PC-9 (cell line): ENCODE results near the gene CNGA2.

Source experiments
- EZH2 ChIP-seq: fragments of 200-600 bp; sonication (generic); IDR thresholded peaks from 2 replicates; pipeline ENCODE4 v1.8.0; 2017; ENCODE audit warnings: antibody characterized with exemption, low read depth
- TF ChIP-seq, protein P1 (sequence below): fragments of 200-600 bp; sonication (generic); conservative IDR thresholded peaks from 2 replicates; pipeline ENCODE4 v1.6.1; 2017; ENCODE audit warnings: mixed run types, antibody characterized with exemption, mild to moderate bottlenecking, moderate library complexity

- TF ChIP-seq, protein P1, sequence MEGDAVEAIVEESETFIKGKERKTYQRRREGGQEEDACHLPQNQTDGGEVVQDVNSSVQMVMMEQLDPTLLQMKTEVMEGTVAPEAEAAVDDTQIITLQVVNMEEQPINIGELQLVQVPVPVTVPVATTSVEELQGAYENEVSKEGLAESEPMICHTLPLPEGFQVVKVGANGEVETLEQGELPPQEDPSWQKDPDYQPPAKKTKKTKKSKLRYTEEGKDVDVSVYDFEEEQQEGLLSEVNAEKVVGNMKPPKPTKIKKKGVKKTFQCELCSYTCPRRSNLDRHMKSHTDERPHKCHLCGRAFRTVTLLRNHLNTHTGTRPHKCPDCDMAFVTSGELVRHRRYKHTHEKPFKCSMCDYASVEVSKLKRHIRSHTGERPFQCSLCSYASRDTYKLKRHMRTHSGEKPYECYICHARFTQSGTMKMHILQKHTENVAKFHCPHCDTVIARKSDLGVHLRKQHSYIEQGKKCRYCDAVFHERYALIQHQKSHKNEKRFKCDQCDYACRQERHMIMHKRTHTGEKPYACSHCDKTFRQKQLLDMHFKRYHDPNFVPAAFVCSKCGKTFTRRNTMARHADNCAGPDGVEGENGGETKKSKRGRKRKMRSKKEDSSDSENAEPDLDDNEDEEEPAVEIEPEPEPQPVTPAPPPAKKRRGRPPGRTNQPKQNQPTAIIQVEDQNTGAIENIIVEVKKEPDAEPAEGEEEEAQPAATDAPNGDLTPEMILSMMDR: no peak
- TF ChIP-seq EZH2: no peak
Measured at GRCh38 chrX:151743651-151744470, 9.3 kb downstream of the CNGA2 start.
